Measurements from ENCODE around the gene TRIM41.
A peak's percentile ranks its signal among the peaks of the same experiment; 100 is the strongest.

TRIM41 gene

DNA sequence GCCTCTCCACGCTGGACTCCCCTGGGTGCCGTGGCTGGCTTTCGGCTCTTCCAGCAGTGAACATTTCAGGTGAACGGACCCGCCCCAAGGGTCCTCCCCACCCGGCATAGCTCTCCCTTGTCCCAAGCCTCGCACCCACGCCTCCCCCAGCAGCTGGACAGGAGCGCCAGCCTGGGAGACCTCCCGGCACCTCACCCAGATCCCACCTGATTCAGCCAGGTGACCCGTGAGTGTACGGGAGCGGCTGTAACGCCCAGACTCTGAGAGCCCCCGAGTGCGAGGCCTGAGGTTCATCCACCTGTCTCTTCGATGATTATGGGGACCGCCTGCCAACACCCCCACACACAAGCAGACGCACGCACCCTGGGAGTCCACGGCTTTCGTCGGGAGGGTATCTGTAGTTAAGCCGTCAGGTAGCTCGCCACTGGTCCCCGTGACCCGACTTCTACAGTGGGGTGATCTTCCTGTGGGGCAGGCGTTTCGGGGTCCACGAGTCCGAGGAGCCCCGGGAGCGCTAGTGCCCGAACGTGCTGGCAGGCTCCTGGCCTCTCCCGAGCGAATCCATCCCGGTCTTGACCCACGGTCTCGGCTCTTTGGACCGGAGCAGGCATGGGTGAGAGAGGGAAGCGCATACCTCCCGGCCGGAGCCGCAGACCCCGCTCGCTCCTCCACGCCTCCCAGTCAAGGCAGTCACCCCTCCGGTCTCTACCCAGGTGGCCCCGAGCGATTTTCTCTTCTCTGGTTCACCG, 32.9 kb upstream of the TRIM41 start:
- DNase-seq (peak; percentile 52 to 54), ATAC-seq (no peak)

DNA sequence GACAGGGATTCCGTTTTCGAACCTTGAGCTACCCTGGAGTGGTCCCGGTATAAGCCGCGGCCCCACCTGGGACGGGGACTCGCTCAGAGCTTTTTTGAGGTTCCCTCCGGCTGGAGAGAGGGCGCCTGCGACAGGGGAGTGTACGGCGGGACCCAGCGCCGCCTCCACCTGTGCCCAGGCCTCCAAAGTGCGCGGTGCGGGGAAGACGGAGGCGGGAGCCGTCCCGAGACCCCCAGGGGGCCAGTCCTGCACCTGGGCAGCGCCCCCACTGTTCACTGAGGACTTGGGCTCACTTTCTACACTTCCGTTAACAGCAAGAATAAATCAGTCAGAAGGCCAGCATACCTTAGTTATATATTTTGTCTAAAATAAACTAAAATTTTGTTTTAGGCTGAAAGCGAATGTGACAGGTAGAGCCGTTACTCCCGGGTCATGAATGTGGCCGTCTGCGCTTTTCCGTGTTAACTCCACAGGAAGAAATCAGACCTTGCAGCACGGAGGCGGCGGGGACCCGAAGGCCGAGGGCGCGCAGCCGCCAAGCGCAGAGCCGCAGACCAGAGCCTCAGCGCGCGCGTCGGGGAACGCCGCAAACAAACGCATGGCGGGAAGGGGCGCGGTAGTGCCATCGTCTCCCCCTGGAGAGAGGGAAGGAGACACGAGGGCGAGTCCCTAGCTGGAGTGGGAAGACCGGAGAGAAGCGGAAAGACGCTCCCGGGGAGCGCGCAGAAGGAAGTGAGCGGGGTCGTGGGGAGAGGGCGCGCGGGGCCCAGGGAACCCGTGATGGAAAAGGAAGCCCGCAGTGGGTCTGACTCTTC, 32.2 kb upstream of the TRIM41 start:
- peak; percentile 64 to 68 for DNase-seq
- peak; percentile 29 for ATAC-seq
- Mint-ChIP-seq H3K27me3 (no peaks in the 10 kb centered on the region), H3K27ac (peak overlapping the region; percentile 98 to 100), H3K4me1 (peaks cover 59% of the 10 kb centered on the region), H3K9me3 (no peaks in the 10 kb centered on the region), H3K4me3 (peak overlapping the region; percentile 96 to 98)

More for the DNA sequence above, 32.9 kb upstream of the TRIM41 start:
- H3K9me3 Mint-ChIP-seq, result no peaks in the 10 kb centered on the region
- peak overlapping the region; percentile 90 to 100 for H3K27ac Mint-ChIP-seq
- no peaks in the 10 kb centered on the region for H3K27me3 Mint-ChIP-seq
- peaks cover 64% of the 10 kb centered on the region for H3K4me1 Mint-ChIP-seq
- peak overlapping the region; percentile 96 to 98 for H3K4me3 Mint-ChIP-seq

DNA sequence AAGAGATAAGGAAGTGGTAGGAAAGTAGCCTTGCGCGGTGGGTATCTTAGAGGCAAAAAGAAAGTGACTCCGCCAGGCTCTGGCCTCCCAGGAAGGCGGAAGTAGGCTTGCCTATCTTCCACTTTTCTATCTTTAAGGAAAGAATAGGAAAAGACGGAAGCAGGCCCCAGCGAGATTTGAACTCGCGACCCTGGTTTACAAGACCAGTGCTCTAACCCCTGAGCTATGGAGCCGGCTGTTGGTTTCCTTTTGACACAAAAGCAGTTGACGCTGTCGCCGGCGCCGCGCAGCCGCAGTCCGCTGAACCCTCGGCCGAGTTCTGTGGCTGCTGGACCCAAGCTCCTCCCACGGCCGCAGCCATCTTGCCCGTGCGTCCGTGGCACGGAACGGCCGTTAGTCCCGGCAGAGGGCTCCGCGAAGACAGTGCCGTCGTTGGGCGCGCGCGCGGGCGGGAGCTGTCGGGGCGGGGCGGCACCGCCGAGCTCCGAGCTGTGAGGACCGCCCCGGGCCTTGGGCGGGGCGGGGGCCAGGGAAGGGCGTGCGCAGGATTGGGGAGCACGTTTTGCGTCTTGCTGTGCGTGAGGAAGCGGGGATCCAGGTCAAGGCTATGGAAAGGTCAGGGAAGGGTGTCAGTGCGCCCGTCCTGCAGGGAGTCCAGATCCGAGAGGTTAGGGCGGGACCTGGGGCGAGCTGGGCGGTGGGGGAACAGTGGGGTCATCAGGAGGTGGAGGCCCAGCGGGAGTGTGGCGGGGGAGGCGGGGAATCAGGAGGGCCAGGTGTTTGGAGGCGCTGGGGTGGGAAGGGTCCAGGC, 31.4 kb upstream of the TRIM41 start:
- H3K4me1 Mint-ChIP-seq, result peaks cover 57% of the 10 kb centered on the region
- no peaks in the 10 kb centered on the region for H3K9me3 Mint-ChIP-seq
- ATAC-seq, result peak; percentile 67
- DNase-seq, result peak; percentile 96 to 97
- peak overlapping the region; percentile 98 to 100 for H3K27ac Mint-ChIP-seq
- H3K27me3 Mint-ChIP-seq, result no peaks in the 10 kb centered on the region
- peak overlapping the region; percentile 96 to 98 for H3K4me3 Mint-ChIP-seq

DNA sequence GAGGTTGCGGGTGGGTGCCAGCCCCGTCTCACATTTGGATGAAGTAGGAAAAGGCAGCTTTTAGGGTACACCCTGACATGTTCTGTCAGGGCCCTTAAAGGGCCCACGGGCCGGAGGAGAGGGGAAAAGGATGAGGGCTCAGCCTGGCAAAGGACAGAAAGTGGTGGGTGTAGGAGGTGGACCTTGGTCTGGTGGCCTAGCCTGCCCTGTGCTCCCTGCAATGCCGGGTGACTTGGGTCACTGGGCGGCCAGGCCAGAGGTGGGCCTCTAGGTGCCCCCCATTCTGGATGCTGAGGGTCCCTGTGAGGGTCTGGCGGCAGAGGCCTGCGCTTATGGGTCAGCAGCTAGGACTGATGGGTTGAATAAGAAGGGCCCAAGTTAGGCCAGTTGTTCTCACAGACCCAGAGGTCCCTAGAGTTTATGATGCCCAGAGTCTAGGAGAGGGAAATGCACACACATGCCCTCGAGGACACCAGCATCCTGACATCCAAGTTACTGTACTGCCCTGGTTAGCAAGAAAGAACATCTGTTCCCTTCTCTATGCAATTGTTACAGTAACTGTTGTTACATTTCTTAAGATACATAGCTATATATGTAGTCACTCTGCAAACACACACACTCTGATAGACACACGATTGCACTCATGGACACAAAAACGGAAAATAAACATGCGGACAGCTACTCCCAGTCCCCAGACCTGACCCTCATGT, 30.6 kb upstream of the TRIM41 start:
- DNase-seq (no peak), ATAC-seq (no peak)
- Mint-ChIP-seq H3K4me1 (peaks cover 54% of the 10 kb centered on the region), H3K9me3 (no peaks in the 10 kb centered on the region), H3K4me3 (peak overlapping the region; percentile 96 to 98), H3K27ac (peak overlapping the region; percentile 98 to 100), H3K27me3 (no peaks in the 10 kb centered on the region)

DNA sequence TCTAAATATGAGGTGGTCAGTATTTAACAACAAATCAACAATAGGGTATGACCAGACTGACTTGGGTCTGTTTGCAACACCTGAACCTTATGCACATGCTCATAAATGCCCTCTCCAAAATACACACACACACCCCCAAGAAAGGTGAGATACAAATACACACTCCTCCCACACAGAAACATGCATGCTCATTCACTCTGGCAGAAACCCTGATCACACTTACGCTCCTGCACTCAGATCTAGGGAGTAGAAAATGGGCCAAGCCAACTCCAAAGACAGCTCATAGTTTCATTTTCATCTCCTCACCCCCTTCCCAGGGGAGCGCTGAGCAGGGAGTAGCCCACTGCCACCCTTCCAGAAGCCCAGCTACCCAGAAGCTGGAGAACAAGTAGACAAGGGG, 29.4 kb upstream of the TRIM41 start:
- peaks cover 42% of the 10 kb centered on the region for H3K4me1 Mint-ChIP-seq
- DNase-seq (no peak), ATAC-seq (no peak)
- H3K9me3 Mint-ChIP-seq, result no peaks in the 10 kb centered on the region
- H3K27ac Mint-ChIP-seq, result no peak overlapping the region
- H3K4me3 Mint-ChIP-seq, result no peak overlapping the region
- H3K27me3 Mint-ChIP-seq, result no peaks in the 10 kb centered on the region

DNA sequence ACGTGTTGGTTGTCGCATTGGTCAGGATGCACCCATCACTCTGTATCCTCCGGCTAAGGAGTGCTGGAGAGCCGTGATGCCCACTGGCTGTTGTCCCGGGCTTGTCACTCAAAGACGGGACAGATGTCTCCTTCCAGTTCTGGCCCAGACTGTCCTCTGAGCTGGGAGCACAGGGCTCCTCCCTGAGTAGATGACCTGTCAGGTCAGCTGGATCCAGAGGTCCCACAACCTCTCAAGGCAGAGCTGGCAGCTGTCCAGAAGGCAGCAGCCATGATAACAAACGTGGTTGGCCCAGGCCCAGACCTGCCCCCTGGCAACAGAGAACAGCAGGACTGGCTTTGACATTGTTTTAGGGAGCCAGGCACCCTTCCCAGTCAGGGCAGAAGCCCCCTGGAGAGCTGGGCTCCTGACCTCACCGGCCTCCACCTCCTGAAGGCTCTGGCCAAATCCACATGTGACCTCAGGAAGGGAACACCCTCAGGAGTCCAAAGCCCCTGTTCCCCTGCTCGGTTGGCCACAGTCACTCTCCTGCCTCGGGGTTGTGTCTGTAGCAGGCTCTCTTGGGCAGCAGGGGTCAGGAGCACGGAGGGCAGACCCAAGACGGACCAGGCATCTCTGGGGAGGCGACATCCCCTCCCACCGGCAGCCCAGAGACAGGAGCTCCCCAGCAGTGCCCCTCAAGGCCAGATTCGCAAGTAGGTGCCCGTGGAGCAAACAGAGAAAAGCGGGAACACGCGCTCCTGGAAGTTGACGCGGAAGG, 28.4 kb upstream of the TRIM41 start:
- Mint-ChIP-seq H3K27ac (no peak overlapping the region), H3K27me3 (no peaks in the 10 kb centered on the region), H3K9me3 (no peaks in the 10 kb centered on the region), H3K4me3 (no peak overlapping the region), H3K4me1 (peaks cover 38% of the 10 kb centered on the region)
- ATAC-seq (no peak), DNase-seq (no peak)

DNA sequence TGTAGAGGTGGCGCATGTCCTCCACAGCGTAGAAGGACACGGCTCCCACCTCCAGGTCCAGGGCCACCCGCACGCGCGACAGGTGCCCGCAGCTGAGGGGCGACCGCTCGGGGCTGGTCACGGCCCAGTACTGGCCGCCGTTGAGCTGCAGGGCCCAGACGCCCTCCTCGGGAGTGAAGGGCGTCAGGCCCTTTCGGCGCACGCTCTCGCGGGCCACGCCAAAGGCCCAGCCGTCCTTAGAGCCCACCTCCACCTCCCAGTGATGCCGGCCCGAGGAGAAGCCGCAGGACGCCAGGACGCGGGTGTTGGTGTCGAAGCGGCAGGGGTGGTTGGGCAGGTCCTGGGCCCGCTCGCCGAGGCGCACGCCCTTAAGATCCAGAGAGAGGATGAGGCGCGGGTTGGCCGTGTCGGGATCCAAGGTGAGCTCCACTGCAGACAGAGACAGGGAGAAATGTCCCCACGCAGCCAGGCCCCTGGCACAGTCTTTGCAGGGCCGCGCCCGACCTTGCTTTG, 27.8 kb upstream of the TRIM41 start:
- no peak for DNase-seq
- Mint-ChIP-seq H3K9me3 (no peaks in the 10 kb centered on the region), H3K27me3 (peaks cover 5% of the 10 kb centered on the region), H3K4me3 (no peak overlapping the region), H3K4me1 (peaks cover 32% of the 10 kb centered on the region), H3K27ac (peak overlapping the region in 1 of 2 donors; percentile 69)
- no peak for ATAC-seq

DNA sequence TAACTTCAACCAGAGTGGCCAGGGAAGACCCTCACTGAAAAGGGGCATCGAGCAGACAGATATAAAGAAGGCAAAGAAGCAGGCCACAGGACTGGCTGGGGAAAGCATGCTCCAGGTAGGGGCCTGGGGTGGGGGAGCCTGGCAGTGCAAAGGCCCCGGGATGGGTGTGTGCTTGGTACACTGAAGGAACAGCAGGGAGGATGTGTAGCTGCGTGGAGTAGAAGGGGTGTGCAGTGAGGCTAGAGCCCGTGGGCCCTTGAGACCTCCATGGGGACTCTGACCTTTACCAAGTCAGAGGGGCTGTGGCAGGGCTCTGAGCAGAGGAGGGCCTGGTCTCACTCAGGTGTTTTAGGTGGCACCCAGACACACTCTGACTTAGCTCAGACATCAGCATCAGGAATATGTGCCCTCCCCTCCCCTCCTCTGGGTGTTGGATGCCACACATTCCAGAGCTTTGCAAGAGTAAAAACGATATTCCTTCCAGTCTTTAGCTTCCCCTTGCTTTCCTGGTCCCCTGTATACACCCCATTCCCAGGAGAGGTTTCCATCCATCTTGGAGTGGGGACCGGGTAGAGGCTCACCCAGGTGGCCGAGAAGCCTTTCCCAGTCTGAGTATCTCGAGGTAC, 25.6 kb upstream of the TRIM41 start:
- Mint-ChIP-seq H3K4me1 (peaks cover 15% of the 10 kb centered on the region), H3K27ac (peak overlapping the region; percentile 10 to 50), H3K9me3 (no peaks in the 10 kb centered on the region), H3K27me3 (peaks cover 21% of the 10 kb centered on the region), H3K4me3 (no peak overlapping the region)
- ATAC-seq (no peak), DNase-seq (no peak)

DNA sequence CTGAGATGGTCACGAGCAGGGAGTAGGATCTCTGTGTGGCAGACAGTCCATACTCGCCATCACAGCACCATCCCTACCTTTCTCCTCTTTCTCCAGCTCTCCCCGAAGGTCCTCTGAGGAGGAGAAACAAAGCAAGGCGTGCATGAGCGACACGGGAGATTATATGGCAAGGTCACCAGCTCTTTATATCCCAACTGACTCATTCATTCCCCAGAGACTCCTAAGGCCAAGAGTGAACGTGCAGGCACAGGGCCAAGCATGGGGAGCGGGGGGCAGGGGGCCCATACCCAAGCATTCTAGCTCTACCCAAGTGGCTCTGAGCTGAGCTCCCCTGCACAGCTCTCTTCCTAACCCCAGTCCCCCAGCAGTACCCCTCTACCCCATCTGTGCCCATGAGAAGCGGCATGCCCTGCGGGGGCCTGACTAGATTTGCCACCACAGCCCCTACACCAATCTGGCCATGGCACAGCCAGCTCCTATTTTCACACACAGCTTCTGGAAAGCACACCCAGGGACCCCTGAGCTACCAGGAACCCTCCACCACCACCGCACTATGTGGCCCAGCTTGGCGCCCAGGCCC, 24.9 kb upstream of the TRIM41 start:
- ATAC-seq, result peak; percentile 28
- H3K4me3 Mint-ChIP-seq, result no peak overlapping the region

DNA sequence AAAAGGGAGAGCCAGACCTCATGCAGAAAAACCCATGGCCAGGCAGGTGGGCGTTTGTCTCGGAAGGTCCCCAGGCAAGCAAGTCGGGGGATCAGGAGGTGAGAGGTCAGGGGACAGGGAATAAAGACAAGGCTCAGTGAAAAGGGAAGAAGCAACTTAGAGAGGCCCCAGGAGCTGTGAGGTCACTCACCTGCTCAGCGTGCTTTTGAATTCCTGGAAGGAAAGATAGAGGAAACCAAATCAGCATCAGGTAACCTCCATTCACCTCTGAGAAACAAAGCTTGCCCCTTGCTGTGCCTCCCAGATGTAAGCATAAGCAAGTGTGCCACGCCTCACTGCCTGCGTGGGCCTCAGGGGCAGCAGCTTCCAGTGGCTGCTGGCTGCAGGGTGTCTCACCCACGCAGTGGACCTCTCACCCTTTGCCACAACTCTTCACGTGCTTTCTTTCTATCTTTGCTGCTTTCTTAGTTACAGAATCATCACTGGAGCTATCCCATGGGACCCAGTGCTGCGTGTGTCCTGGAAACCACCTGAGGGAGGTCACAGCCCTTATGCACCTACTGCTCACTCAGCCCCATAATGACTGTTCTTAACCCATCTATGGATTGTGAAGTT, 24.1 kb upstream of the TRIM41 start:
- Mint-ChIP-seq H3K27ac (no peak overlapping the region), H3K4me3 (no peak overlapping the region), H3K9me3 (no peaks in the 10 kb centered on the region), H3K4me1 (peaks cover 6% of the 10 kb centered on the region), H3K27me3 (peaks cover 32% of the 10 kb centered on the region)
- no peak for DNase-seq
- ATAC-seq, result no peak

More for the DNA sequence above, 24.9 kb upstream of the TRIM41 start:
- H3K27me3 Mint-ChIP-seq, result peaks cover 24% of the 10 kb centered on the region
- no peak for DNase-seq
- H3K4me1 Mint-ChIP-seq, result peaks cover 8% of the 10 kb centered on the region
- no peak overlapping the region for H3K27ac Mint-ChIP-seq
- H3K9me3 Mint-ChIP-seq, result no peaks in the 10 kb centered on the region

DNA sequence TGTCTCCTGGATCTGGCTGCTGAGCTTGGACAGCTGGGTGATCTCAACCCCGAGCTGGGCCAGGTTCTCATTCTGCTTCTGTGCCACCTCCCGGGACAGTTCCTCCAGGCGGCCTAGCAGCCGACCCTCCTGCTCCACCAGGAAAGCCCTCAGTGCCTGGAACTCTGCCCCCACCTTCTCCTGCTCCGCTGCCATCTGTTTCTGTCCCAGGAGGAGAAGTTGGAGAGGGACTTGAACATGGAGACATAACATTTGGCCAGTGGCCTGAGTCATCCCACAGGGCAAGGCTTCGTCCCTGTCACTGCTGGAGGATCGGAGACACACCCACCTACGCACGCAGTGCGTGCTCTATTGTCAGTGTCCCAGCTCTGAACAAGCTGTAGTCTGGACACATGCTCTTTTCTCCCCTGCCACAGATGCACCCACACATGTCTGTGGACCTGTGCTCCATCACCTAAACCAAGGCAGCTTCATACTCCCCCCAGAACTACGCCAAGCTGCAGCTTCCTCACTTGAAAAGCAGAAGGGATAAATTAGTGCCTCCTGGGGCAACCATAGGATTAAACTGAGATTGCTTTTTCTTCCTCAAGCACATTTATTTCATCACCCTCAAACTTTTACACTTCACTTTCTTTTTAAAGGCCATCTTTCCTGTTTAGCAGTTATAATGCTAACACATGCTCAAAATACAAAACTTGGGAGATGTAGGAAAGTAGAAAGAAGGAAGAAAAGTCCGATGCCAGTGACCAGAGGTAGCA, 23.0 kb upstream of the TRIM41 start:
- no peak overlapping the region for H3K4me3 Mint-ChIP-seq
- H3K27ac Mint-ChIP-seq, result no peak overlapping the region
- ATAC-seq, result no peak
- DNase-seq, result no peak
- H3K27me3 Mint-ChIP-seq, result peaks cover 36% of the 10 kb centered on the region
- no peaks in the 10 kb centered on the region for H3K9me3 Mint-ChIP-seq
- peaks cover 11% of the 10 kb centered on the region for H3K4me1 Mint-ChIP-seq

DNA sequence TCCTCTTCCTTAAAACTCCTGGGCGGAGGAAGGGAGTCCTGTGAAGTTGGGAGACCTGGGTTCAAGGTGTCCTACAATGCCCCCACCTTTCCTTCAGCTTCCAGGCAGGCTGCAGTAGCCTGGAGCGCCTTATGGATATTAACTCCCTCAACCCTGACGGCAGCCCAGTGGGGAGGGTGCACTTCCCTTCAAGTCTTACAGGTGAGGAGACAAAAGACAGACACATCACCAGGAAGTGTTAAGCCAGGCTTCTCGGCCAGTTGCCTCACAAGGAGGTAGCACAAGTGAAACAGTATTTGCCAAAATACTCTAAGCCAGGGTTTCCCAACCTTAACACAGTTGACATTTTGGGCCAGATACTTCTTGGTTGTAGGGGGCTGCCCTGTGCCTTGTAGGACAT, 22.3 kb upstream of the TRIM41 start:
- Mint-ChIP-seq H3K4me3 (no peak overlapping the region), H3K9me3 (no peaks in the 10 kb centered on the region), H3K27me3 (peaks cover 42% of the 10 kb centered on the region), H3K27ac (no peak overlapping the region), H3K4me1 (peaks cover 18% of the 10 kb centered on the region)
- DNase-seq (no peak), ATAC-seq (no peak)
